IMR-90 (cell line): ENCODE results near the gene PCDHGA3. TPM values are rescaled to one million over a fixed set of nuclear protein-coding genes. Genes with fewer than 3 reads are reported as not detected.
A peak's percentile ranks its signal among the peaks of the same experiment; 100 is the strongest.

Source experiments
- ATAC-seq: fragments of 200-7000 bp; cut with Tn5 transposase; 2 replicates; pipeline ENCODE4 v1.9.1; 2020; ENCODE audit warnings: low read depth, mild to moderate bottlenecking, moderate library complexity
- BruUV-seq: library from RNA; stranded (reverse); fragments of 400-500 nt; replicated peaks from 2 replicates; lab custom pipeline; 2021; lab: Mats Ljungman, UMichigan
- CTCF ChIA-PET: fragments of 300-600 bp; formaldehyde crosslinking; extraction: SDS; loops from one replicate; lab custom pipeline; 2021; ENCODE audit warnings: antibody characterized with exemption; lab: Yijun Ruan, JAX
- POLR2A ChIA-PET: fragments of 300-600 bp; sonication (Branson Sonifier 250); formaldehyde crosslinking; loops from one replicate; lab custom pipeline; 2022; ENCODE audit warnings: antibody characterized with exemption; ENCODE audit not compliant: unreplicated experiment; lab: Charles Lee
- DNase-seq: peaks from one replicate; pipeline ENCODE4 v3.0.0; 2013
- H2AFZ ChIP-seq: replicated peaks from 2 replicates; pipeline ENCODE3; 2013; ENCODE audit warnings: low read length, mild to moderate bottlenecking; ENCODE audit not compliant: poor library complexity
- H2AK5ac ChIP-seq: 2 replicates; pipeline ENCODE4 v1.6.1; 2013; ENCODE audit warnings: low read depth, low read length, inconsistent platforms
- H2AK9ac ChIP-seq: replicated peaks from 2 replicates; pipeline ENCODE3; 2013; ENCODE audit warnings: mild to moderate bottlenecking, low read depth, low read length, moderate library complexity; ENCODE audit not compliant: poor library complexity
- H2BK120ac ChIP-seq: 2 replicates; pipeline ENCODE4 v1.6.1; 2013; ENCODE audit warnings: low read depth, low read length, inconsistent platforms
- H2BK15ac ChIP-seq: 3 replicates; pipeline ENCODE4 v1.6.1; 2013; ENCODE audit warnings: low read depth, low read length, inconsistent platforms
- H2BK20ac ChIP-seq: 2 replicates; pipeline ENCODE4 v1.6.1; 2013; ENCODE audit warnings: low read depth, mild to moderate bottlenecking, inconsistent platforms, low read length, moderate library complexity
- H2BK5ac ChIP-seq: 2 replicates; pipeline ENCODE4 v1.6.1; 2013; ENCODE audit warnings: mild to moderate bottlenecking, low read depth, low read length, inconsistent platforms; ENCODE audit not compliant: poor library complexity, severe bottlenecking
- H3K14ac ChIP-seq: replicated peaks from 2 replicates; pipeline ENCODE4 v1.6.1; 2013; ENCODE audit warnings: low read depth, low read length, inconsistent platforms
- H3K18ac ChIP-seq: 2 replicates; pipeline ENCODE4 v1.6.1; 2013; ENCODE audit warnings: low read depth, low read length, control low read depth
- H3K23ac ChIP-seq: 2 replicates; pipeline ENCODE4 v1.6.1; 2013; ENCODE audit warnings: low read depth, low read length, inconsistent platforms
- H3K27ac ChIP-seq: 2 replicates; pipeline ENCODE4 v1.5.1; 2013; ENCODE audit warnings: mild to moderate bottlenecking, control low read depth, low read length; ENCODE audit not compliant: insufficient read depth
- H3K27me3 ChIP-seq: 2 replicates; pipeline ENCODE4 v1.6.1; 2013; ENCODE audit warnings: low read length; ENCODE audit not compliant: control insufficient read depth, insufficient read depth
- H3K36me3 ChIP-seq: 2 replicates; pipeline ENCODE4 v1.6.1; 2013; ENCODE audit warnings: low read length, mixed read lengths; ENCODE audit not compliant: control insufficient read depth, insufficient read depth
- H3K4ac ChIP-seq: 2 replicates; pipeline ENCODE4 v1.6.1; 2013; ENCODE audit warnings: low read depth, low read length, inconsistent platforms
- H3K4me1 ChIP-seq: 2 replicates; pipeline ENCODE4 v1.6.1; 2013; ENCODE audit warnings: low read length, mixed read lengths; ENCODE audit not compliant: control insufficient read depth, insufficient read depth
- H3K4me2 ChIP-seq: 2 replicates; pipeline ENCODE4 v1.6.1; 2013; ENCODE audit warnings: low read depth, mild to moderate bottlenecking, control low read depth, low read length, moderate library complexity
- H3K4me3 ChIP-seq: 2 replicates; pipeline ENCODE4 v1.5.1; 2013; ENCODE audit warnings: low read depth, mild to moderate bottlenecking, control low read depth, low read length, moderate library complexity; ENCODE audit not compliant: insufficient read depth
- H3K56ac ChIP-seq: 2 replicates; pipeline ENCODE4 v1.6.1; 2013; ENCODE audit warnings: low read length, inconsistent platforms; ENCODE audit not compliant: insufficient read depth; ENCODE audit errors: extremely low read depth
- H3K79me1 ChIP-seq, 2 experiments: 2 replicates each; pipeline ENCODE4 v1.6.1; 2013; ENCODE audit warnings: low read length in 2 of 2, inconsistent platforms in 1 of 2, low read depth in 1 of 2
- H3K9ac ChIP-seq: 2 replicates; pipeline ENCODE4 v1.6.1; 2013; ENCODE audit warnings: low read depth, low read length, control low read depth
- H3K9me1 ChIP-seq: 2 replicates; pipeline ENCODE4 v1.6.1; 2013; ENCODE audit warnings: low read length, inconsistent platforms; ENCODE audit not compliant: insufficient read depth
- H3K9me3 ChIP-seq: 2 replicates; pipeline ENCODE4 v1.6.1; 2013; ENCODE audit warnings: low read length; ENCODE audit not compliant: control insufficient read depth, insufficient read depth
- H4K20me1 ChIP-seq: 2 replicates; pipeline ENCODE4 v1.6.1; 2013; ENCODE audit warnings: low read length, inconsistent platforms; ENCODE audit not compliant: insufficient read depth
- H4K5ac ChIP-seq: 2 replicates; pipeline ENCODE4 v1.6.1; 2013; ENCODE audit warnings: mild to moderate bottlenecking, low read depth, low read length, control low read depth
- H4K8ac ChIP-seq, 2 experiments: 2 replicates each; pipeline ENCODE4 v1.6.1; 2013; ENCODE audit warnings: low read depth in 2 of 2, low read length in 2 of 2, control low read depth in 1 of 2, inconsistent platforms in 1 of 2
- H4K91ac ChIP-seq: 2 replicates; pipeline ENCODE4 v1.6.1; 2013; ENCODE audit warnings: low read depth, low read length, inconsistent platforms; ENCODE audit not compliant: insufficient read depth
- BHLHE40 ChIP-seq: fragments of 150-350 bp; IDR thresholded peaks from 2 replicates; pipeline ENCODE4 v1.6.1; 2016; ENCODE audit warnings: mild to moderate bottlenecking, low read depth, low read length
- CEBPB ChIP-seq: IDR thresholded peaks from 2 replicates; pipeline ENCODE4 v1.6.1; 2012; ENCODE audit warnings: low read depth, low read length, improper control_type of control experiment
- CHD1 ChIP-seq: IDR thresholded peaks from 2 replicates; pipeline ENCODE4 v1.6.1; 2012; ENCODE audit warnings: low read depth, low read length, improper control_type of control experiment
- CTCF ChIP-seq: conservative IDR thresholded peaks from 2 replicates; pipeline ENCODE4 v1.5.1; 2012; ENCODE audit warnings: mild to moderate bottlenecking, low read depth, low read length, improper control_type of control experiment
- ELK1 ChIP-seq: fragments of 150-350 bp; IDR thresholded peaks from 2 replicates; pipeline ENCODE4 v1.6.1; 2016; ENCODE audit warnings: low read depth, mild to moderate bottlenecking, low read length, moderate library complexity, borderline replicate concordance
- FOS ChIP-seq: fragments of 150-350 bp; IDR thresholded peaks from 2 replicates; pipeline ENCODE4 v1.6.1; 2016; ENCODE audit warnings: low read depth, low read length
- MAFK ChIP-seq: IDR thresholded peaks from 2 replicates; pipeline ENCODE4 v1.6.1; 2012; ENCODE audit warnings: low read depth, low read length, improper control_type of control experiment
- MAZ ChIP-seq: IDR thresholded peaks from 2 replicates; pipeline ENCODE4 v1.6.1; 2012; ENCODE audit warnings: low read depth, mild to moderate bottlenecking, low read length, improper control_type of control experiment, moderate library complexity, borderline replicate concordance
- POLR2A ChIP-seq: IDR thresholded peaks from 2 replicates; pipeline ENCODE4 v1.6.1; 2012; ENCODE audit warnings: mild to moderate bottlenecking, low read depth, low read length
- RAD21 ChIP-seq: IDR thresholded peaks from 2 replicates; pipeline ENCODE4 v1.6.1; 2012; ENCODE audit warnings: low read length, improper control_type of control experiment
- RCOR1 ChIP-seq: IDR thresholded peaks from 2 replicates; pipeline ENCODE4 v1.6.1; 2012; ENCODE audit warnings: mild to moderate bottlenecking, low read length, improper control_type of control experiment; ENCODE audit not compliant: insufficient replicate concordance
- RFX5 ChIP-seq: IDR thresholded peaks from 2 replicates; pipeline ENCODE4 v1.8.0; 2012; ENCODE audit warnings: low read depth, mild to moderate bottlenecking, low read length, moderate library complexity
- SMC3 ChIP-seq: fragments of 150-350 bp; IDR thresholded peaks from 2 replicates; pipeline ENCODE4 v1.6.1; 2016; ENCODE audit warnings: low read depth, mild to moderate bottlenecking, antibody characterized with exemption, low read length, moderate library complexity
- USF2 ChIP-seq: fragments of 150-350 bp; IDR thresholded peaks from 2 replicates; pipeline ENCODE4 v1.6.1; 2017; ENCODE audit warnings: mild to moderate bottlenecking, antibody characterized with exemption, low read length, low read depth
- WGBS, 2 experiments: methylation state at CpG; one replicate each; pipeline versions ENCODE4 v1.1.5 to v1.1.7; 2013; ENCODE audit warnings: missing lambda C conversion rate in 2 of 2; ENCODE audit not compliant: insufficient read length in 1 of 2; ENCODE audit errors: extremely low coverage in 2 of 2; 5-methylcytosine and 5-hydroxymethylcytosine counted together
- dilution Hi-C: fragments of 300-500 bp; cut with HindIII; formaldehyde crosslinking; loops from one replicate; pipeline ENCODE4 v1.14.3; 2018; ENCODE audit warnings: low sequenced_read_pairs; ENCODE audit not compliant: unreplicated experiment
- in situ Hi-C: fragments of 300-500 bp; cut with MboI; formaldehyde crosslinking; loops from 3 replicates; pipeline ENCODE4 v1.14.3; 2019; ENCODE audit warnings: low sequenced_read_pairs, inconsistent platforms, mixed read lengths
- intact Hi-C: fragments of 100-400 bp; cut with micrococcal nuclease; formaldehyde crosslinking; loops from 2 replicates; pipeline ENCODE4 v1.10.0; 2022
- polyA plus RNA-seq, 3 experiments: library from polyadenylated mRNA; depleted of rRNA; stranded (reverse); fragments of >200 nt; gene quantifications; 2 replicates each; pipeline ENCODE4 v1.2.3, GENCODE V29; 2012; ENCODE audit warnings: low replicate concordance in 1 of 3
- total RNA-seq: library from RNA; depleted of rRNA; stranded (reverse); fragments of >200 nt; gene quantifications from 2 replicates; pipeline ENCODE4 v1.2.3, GENCODE V29; 2012

Gene PCDHGA3
- total and polyA plus RNA-seq, 2 of the 4 experiments (the other 2 are of a cell fraction) = 1.4 to 1.6 TPM

GRCh38 chr5:141382469-141383294 is 39.1 kb downstream of the PCDHGA3 start, which contains the start of gene PCDHGA7:
TSS of gene PCDHGA7 (plus strand) at chr5:141382742. CDS start at chr5:141382900, 158 bp downstream.
- Histone ChIP-seq H3K4ac (peak within 1 kb of the TSS; percentile 94), H3K4me3 (peak within 1 kb of the TSS; percentile 83), H3K9ac (peak within 1 kb of the TSS; percentile 94), H3K4me1 (no peaks in the 10 kb centered on the region), H3K9me1 (no peaks in the 10 kb centered on the region), H2BK120ac (peak within 1 kb of the TSS; percentile 65), H4K5ac (peak within 1 kb of the TSS; percentile 84), H2BK15ac (0 out of 3 replicates have a peak within 1 kb of the TSS, but pooled peaks have one; percentile 66), H4K20me1 (no peaks in the 10 kb centered on the region), H3K79me1 (peaks cover 0 to 6% of the 10 kb centered on the region in 2 experiments; a peak in 1 of 4 replicates), H2AFZ (peak within 1 kb of the TSS; percentile 93), H3K36me3 (peaks cover 3% of the 10 kb centered on the region; the same call in 1 of the 2 replicates), H3K27me3 (no peaks in the 10 kb centered on the region), H2AK5ac (no peak within 1 kb of the TSS), H3K9me3 (peaks cover 26% of the 10 kb centered on the region), H4K8ac (peak within 1 kb of the TSS; percentile 58 to 96; a peak in 3 of 4 replicates), H3K18ac (0 out of 2 replicates have a peak within 1 kb of the TSS, but pooled peaks have one; percentile 65), H2BK20ac (peak within 1 kb of the TSS; percentile 69; the same call in 1 of the 2 replicates), H4K91ac (peak within 1 kb of the TSS; percentile 76; the same call in 1 of the 2 replicates), H3K23ac (peak within 1 kb of the TSS; percentile 85), H2BK5ac (peak within 1 kb of the TSS; percentile 61), H2AK9ac (peak within 1 kb of the TSS; percentile 72), H3K27ac (peak within 1 kb of the TSS; percentile 73), H3K56ac (peak within 1 kb of the TSS; percentile 90), H3K4me2 (peak within 1 kb of the TSS; percentile 64), H3K14ac (peak within 1 kb of the TSS; percentile 90)
- 9% methylated on average over 4 of the region's 37 CpGs; no CpG with 5 or more reads in 1 of the 2 experiments for WGBS, 2 experiments
- intact Hi-C loops (loop anchor here (1.0 kb wide), 1 partner anchor 176 kb away; no protein-coding TSS in a partner anchor), in situ Hi-C loops (no loop called here), dilution Hi-C loops (no loop called here)
- ChIA-PET POLR2A (no interaction called here), CTCF (no interaction called here)
- DNase-seq (peak; percentile 57), ATAC-seq (peak; percentile 89)
- no TSS peak for BruUV-seq
- peak; percentile 54 for TF ChIP-seq CTCF
- TF ChIP-seq RCOR1 = no peak
- no peak for TF ChIP-seq CHD1
- TF ChIP-seq RFX5 = no peak
- no peak for TF ChIP-seq MAZ
- no peak for TF ChIP-seq USF2
- TF ChIP-seq MAFK = no peak
- no peak for TF ChIP-seq FOS
- TF ChIP-seq SMC3 = no peak
- no peak for TF ChIP-seq POLR2A
- no peak for TF ChIP-seq ELK1
- TF ChIP-seq RAD21 = peak; percentile 48
- TF ChIP-seq BHLHE40 = no peak
- no peak for TF ChIP-seq CEBPB
